PC-3 (cell line): ENCODE data around the gene PIP5K1C.

ENCODE experiments used
- CTCF ChIP-seq: fragments of 300-600 bp; sonication (generic); conservative IDR thresholded peaks from 2 replicates; pipeline ENCODE4 v1.5.1; 2017; ENCODE audit warnings: antibody characterized with exemption, low read depth, mild to moderate bottlenecking, low read length
- EZH2phosphoT487 ChIP-seq: fragments of 300-600 bp; sonication (generic); IDR thresholded peaks from 2 replicates; pipeline ENCODE4 v1.6.1; 2018; ENCODE audit warnings: mild to moderate bottlenecking, antibody characterized with exemption, low read length, borderline replicate concordance

GRCh38 chr19:3684054-3684816 lies 16.0 kb downstream of the PIP5K1C start:
- TF ChIP-seq CTCF = no peak
- TF ChIP-seq EZH2phosphoT487 = no peak
